Natural killer cell (primary cell): ENCODE data around the gene ELMO3. TPM values are rescaled to one million over a fixed set of nuclear protein-coding genes. Genes with fewer than 3 reads are reported as not detected.

Experiments used
- ATAC-seq, 3 donors: fragments of 150-1000 bp in 2 of 3; fragments of 200-7000 bp in 1 of 3; cut with Tn5 transposase; 1 replicate in 1 of 3; 2 replicates in 2 of 3; pipeline ENCODE4 v1.10.0; 2021; ENCODE audit warnings: mild to moderate bottlenecking in 2 of 3, moderate library complexity in 2 of 3
- DNase-seq, 2 donors: peaks; one replicate each; pipeline versions ENCODE4 v3.0.0 to v3.0.0-alpha.2; 2013 to 2021; ENCODE audit warnings: mixed read lengths in 1 of 2
- H3K27ac ChIP-seq: one replicate; pipeline ENCODE4 v1.5.1; 2013; ENCODE audit warnings: mild to moderate bottlenecking, low read length
- H3K27me3 ChIP-seq: one replicate; pipeline ENCODE4 v1.6.1; 2013; ENCODE audit warnings: low read length; ENCODE audit not compliant: control insufficient read depth, insufficient read depth
- H3K36me3 ChIP-seq: one replicate; pipeline ENCODE4 v1.6.1; 2013; ENCODE audit warnings: low read length; ENCODE audit not compliant: control insufficient read depth, insufficient read depth
- H3K4me1 ChIP-seq: one replicate; pipeline ENCODE4 v1.6.1; 2013; ENCODE audit warnings: low read length; ENCODE audit not compliant: control insufficient read depth, insufficient read depth
- H3K4me3 ChIP-seq: one replicate; pipeline ENCODE4 v1.5.1; 2013; ENCODE audit warnings: low read length
- H3K9me3 ChIP-seq: one replicate; pipeline ENCODE4 v1.6.1; 2013; ENCODE audit warnings: low read length; ENCODE audit not compliant: control insufficient read depth, insufficient read depth
- H3K27ac Mint-ChIP-seq, 2 donors: one replicate each; pipeline ENCODE4 v1.8.0; 2022; ENCODE audit warnings: mild to moderate bottlenecking in 2 of 2, mixed read lengths in 2 of 2, moderate library complexity in 1 of 2
- H3K27me3 Mint-ChIP-seq, 2 donors: one replicate each; pipeline ENCODE4 v1.8.0; 2022; ENCODE audit warnings: low read depth in 2 of 2, mixed read lengths in 2 of 2
- H3K36me3 Mint-ChIP-seq: one replicate; pipeline ENCODE4 v1.8.0; 2022; ENCODE audit warnings: mixed read lengths
- H3K4me1 Mint-ChIP-seq, 2 donors: one replicate each; pipeline ENCODE4 v1.8.0; 2022; ENCODE audit warnings: mixed read lengths in 2 of 2
- H3K4me3 Mint-ChIP-seq: one replicate; pipeline ENCODE4 v1.8.0; 2022; ENCODE audit warnings: mild to moderate bottlenecking, moderate library complexity, mixed read lengths
- H3K9me3 Mint-ChIP-seq, 2 donors: one replicate each; pipeline ENCODE4 v1.8.0; 2022; ENCODE audit warnings: mixed read lengths in 2 of 2
- WGBS: methylation state at CpG from one replicate; pipeline ENCODE4 v1.1.7; 2013; ENCODE audit warnings: missing lambda C conversion rate; ENCODE audit not compliant: insufficient coverage; 5-methylcytosine and 5-hydroxymethylcytosine counted together
- intact Hi-C: fragments of 100-400 bp; cut with micrococcal nuclease; formaldehyde crosslinking; loops from one replicate; pipeline ENCODE4 v1.14.2; 2022
- total RNA-seq, 4 donors: library from RNA; stranded (reverse); fragments of 120-200 nt in 1 of 4; gene quantifications; one replicate each; pipeline versions ENCODE4 v1.2.3 to v1.2.4, GENCODE V29; 2013 to 2022
- TF ChIP-seq, protein P1 (sequence below): fragments of 200-600 bp; IDR thresholded peaks from one replicate; pipeline ENCODE4 v1.8.0; 2022; ENCODE audit warnings: antibody characterized with exemption

Gene ELMO3
- total RNA-seq, 3 donors from 2014 or later (not counting 1 experiment from before 2014, with no cell fraction given): 1.9 to 3.3 (median 2.3) TPM

DNA sequence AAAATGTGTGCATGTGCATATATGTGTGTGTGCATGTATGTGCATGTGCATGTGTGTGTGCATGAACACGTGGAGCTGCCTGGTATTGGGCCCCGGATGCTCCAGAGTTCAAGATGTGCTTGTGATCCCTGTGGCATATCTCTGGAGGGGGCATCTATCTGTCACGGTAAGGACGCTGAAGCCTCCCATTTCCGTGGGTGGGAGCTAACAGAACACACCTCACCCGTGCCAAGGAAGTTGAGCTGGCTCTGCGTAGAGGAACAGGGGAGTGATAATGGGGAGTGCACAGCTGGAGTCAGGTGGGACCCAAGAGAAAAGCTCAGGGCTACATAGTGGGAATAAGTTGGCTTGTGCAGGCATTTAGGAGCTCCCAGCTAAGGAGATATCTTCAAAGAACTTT lies 12.7 kb downstream of the ELMO3 start:
- no peaks in the 10 kb centered on the region for H3K36me3 ChIP-seq
- intact Hi-C loops: no loop called here
- WGBS: 89% methylated on average over 7 of the region's 7 CpGs
- no peak overlapping the region for H3K27ac ChIP-seq
- TF ChIP-seq, protein P1, sequence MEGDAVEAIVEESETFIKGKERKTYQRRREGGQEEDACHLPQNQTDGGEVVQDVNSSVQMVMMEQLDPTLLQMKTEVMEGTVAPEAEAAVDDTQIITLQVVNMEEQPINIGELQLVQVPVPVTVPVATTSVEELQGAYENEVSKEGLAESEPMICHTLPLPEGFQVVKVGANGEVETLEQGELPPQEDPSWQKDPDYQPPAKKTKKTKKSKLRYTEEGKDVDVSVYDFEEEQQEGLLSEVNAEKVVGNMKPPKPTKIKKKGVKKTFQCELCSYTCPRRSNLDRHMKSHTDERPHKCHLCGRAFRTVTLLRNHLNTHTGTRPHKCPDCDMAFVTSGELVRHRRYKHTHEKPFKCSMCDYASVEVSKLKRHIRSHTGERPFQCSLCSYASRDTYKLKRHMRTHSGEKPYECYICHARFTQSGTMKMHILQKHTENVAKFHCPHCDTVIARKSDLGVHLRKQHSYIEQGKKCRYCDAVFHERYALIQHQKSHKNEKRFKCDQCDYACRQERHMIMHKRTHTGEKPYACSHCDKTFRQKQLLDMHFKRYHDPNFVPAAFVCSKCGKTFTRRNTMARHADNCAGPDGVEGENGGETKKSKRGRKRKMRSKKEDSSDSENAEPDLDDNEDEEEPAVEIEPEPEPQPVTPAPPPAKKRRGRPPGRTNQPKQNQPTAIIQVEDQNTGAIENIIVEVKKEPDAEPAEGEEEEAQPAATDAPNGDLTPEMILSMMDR: no peak
- Mint-ChIP-seq H3K4me1 (peaks cover 0 to 8% of the 10 kb centered on the region in 2 donors), H3K27ac (no peak overlapping the region), H3K4me3 (no peak overlapping the region), H3K36me3 (no peaks in the 10 kb centered on the region), H3K9me3 (no peaks in the 10 kb centered on the region), H3K27me3 (no peaks in the 10 kb centered on the region)
- no peak overlapping the region for H3K4me3 ChIP-seq
- H3K9me3 ChIP-seq: no peaks in the 10 kb centered on the region
- H3K4me1 ChIP-seq: no peaks in the 10 kb centered on the region
- H3K27me3 ChIP-seq: no peaks in the 10 kb centered on the region
- DNase-seq (no peak), ATAC-seq (no peak)

DNA sequence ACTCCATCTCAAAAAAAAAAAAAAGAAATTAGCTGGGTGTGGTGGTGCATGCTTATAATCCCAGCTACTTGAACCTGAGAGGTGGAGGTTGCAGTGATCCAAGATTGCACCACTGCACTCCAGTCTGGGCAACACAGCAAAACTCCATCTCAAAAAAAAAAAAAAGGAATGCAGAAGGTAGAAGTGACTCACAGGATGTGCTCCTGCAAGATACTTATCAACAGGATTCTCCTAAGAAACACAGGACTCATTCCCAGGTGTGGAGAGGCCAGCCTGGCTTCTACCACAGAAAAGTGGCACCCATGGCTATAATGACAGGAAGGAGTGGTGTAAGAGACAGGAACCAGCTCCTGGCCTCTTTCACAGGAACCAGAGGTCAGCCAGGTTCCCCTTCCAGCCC lies 13.8 kb downstream of the ELMO3 start:
- H3K27me3 ChIP-seq: no peaks in the 10 kb centered on the region
- H3K27ac Mint-ChIP-seq: no peak overlapping the region
- H3K4me3 ChIP-seq: no peak overlapping the region
- TF ChIP-seq, protein P1: no peak
- no peaks in the 10 kb centered on the region for H3K9me3 Mint-ChIP-seq
- no peaks in the 10 kb centered on the region for H3K4me1 ChIP-seq
- H3K36me3 ChIP-seq: no peaks in the 10 kb centered on the region
- peaks cover 0 to 12% of the 10 kb centered on the region in 2 donors for H3K4me1 Mint-ChIP-seq
- DNase-seq (no peak), ATAC-seq (no peak)
- H3K36me3 Mint-ChIP-seq: no peaks in the 10 kb centered on the region
- no peak overlapping the region for H3K27ac ChIP-seq
- H3K27me3 Mint-ChIP-seq: no peaks in the 10 kb centered on the region
- H3K9me3 ChIP-seq: no peaks in the 10 kb centered on the region
- H3K4me3 Mint-ChIP-seq: no peak overlapping the region
- intact Hi-C loops: no loop called here

GRCh38 chr16:67213197-67214019 lies 14.5 kb downstream of the ELMO3 start:
- Histone ChIP-seq H3K36me3 (no peaks in the 10 kb centered on the region), H3K27ac (no peak overlapping the region), H3K4me1 (no peaks in the 10 kb centered on the region), H3K4me3 (no peak overlapping the region), H3K9me3 (no peaks in the 10 kb centered on the region), H3K27me3 (no peaks in the 10 kb centered on the region)
- no peaks in the 10 kb centered on the region for H3K27me3 Mint-ChIP-seq
- intact Hi-C loops: no loop called here
- TF ChIP-seq, protein P1: no peak
- WGBS: 95% methylated on average over 8 of the region's 8 CpGs
- ATAC-seq: no peak
- H3K4me3 Mint-ChIP-seq: no peak overlapping the region
- no peak overlapping the region for H3K27ac Mint-ChIP-seq
- peaks cover 0 to 12% of the 10 kb centered on the region in 2 donors for H3K4me1 Mint-ChIP-seq
- DNase-seq: no peak
- H3K9me3 Mint-ChIP-seq: no peaks in the 10 kb centered on the region
- H3K36me3 Mint-ChIP-seq: no peaks in the 10 kb centered on the region

- Mint-ChIP-seq H3K27me3 (no peaks in the 10 kb centered on the region), H3K4me1 (peaks cover 0 to 17% of the 10 kb centered on the region in 2 donors), H3K36me3 (no peaks in the 10 kb centered on the region), H3K27ac (no peak overlapping the region), H3K4me3 (no peak overlapping the region), H3K9me3 (no peaks in the 10 kb centered on the region)
- Histone ChIP-seq H3K9me3 (no peaks in the 10 kb centered on the region), H3K27ac (no peak overlapping the region), H3K27me3 (no peaks in the 10 kb centered on the region), H3K4me1 (no peaks in the 10 kb centered on the region), H3K4me3 (no peak overlapping the region), H3K36me3 (no peaks in the 10 kb centered on the region)
- ATAC-seq (no peak), DNase-seq (no peak)
- WGBS: 72% methylated on average over 5 of the region's 5 CpGs
- intact Hi-C loops: no loop called here
- TF ChIP-seq, protein P1: no peak
Observed at GRCh38 chr16:67215706-67216105, 16.8 kb downstream of the ELMO3 start.
